HG03280 (cell line): ENCODE data around the gene NHSL2.
A peak's percentile ranks its signal among the peaks of the same experiment; 100 is the strongest.

Experiments used
- ATAC-seq: cut with Tn5 transposase; IDR thresholded peaks from one replicate; pipeline ENCODE4 v1.9.1; 2021; ENCODE audit warnings: mild to moderate bottlenecking, moderate library complexity; ENCODE audit not compliant: unreplicated experiment

Gene NHSL2

DNA sequence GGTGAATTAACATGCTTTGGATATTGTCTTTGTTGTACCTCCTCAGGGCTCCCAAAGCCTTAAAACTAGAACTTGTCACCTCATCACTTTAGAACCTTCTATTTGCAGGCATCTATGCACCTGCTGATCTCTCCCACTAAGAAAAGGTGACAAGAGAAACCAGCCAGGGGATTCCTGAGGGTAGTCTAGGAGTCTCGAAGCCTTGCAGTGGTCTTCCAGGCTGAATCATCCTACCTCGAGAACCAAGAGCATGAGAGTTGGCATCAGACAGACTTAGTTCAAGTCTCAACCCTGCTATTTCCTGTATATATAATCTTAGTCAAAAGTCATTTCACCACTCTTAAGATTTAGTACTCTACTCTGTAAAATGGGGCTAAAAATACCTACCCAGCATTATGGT, 191.5 kb downstream of the NHSL2 start:
- no peak for ATAC-seq

DNA sequence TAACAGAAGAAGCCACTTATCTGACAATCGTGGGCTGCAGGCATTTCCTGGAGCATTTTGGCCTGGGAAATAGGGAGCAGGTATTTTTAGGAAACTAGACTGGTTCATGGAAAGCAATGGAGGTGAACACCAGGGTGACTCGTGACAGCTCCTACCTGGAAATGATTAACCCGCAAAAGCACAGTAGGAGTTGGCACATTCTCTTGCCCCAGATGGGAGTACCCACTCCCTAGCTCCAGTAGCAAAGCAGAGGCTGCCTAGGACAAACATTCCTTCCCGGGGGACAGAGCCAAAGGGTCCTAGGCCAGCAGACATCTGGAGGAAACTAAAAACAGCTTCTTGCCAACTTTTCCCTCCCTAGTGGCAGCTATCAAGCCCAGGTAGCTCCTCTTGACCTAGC, 192.1 kb downstream of the NHSL2 start:
- ATAC-seq: no peak

DNA sequence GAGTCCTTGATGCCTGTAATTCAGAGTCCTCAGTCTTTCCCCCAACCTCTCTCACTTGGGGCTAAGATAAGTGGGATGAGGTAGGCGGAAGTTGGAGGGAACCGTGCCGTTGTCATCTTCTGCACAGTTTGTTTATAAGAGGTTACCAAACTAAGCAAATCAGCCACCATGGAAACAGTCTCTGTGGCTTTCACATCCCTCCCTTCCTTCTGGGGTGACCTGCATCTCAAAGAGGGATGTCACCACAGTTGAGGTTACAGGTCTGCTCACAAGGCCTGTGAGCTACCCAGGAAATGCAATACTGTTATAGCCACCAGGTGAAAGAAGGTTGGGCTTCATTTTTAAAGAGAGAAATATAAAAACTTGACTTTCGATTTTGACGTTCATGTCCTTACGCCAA, 194.8 kb downstream of the NHSL2 start:
- peak; percentile 73 for ATAC-seq

DNA sequence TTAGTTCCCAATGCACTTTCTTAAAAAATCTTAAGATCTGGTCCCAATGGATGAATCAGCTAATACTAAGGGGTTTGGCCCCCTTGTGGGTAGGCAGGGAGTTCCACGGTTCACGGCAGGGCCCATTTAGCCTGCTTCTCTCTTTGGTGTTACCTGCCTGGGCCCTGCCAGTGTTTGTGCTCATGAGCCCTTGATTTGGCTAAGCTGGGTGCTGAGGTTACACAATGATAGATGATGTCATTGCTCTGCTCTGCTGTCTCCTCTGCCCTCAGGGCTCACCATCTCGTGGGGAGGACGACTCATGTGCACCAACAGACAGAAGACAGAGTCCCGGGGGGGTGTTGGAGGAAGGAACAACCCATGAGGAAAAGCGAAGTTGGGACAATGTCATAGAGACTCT, 196.7 kb downstream of the NHSL2 start:
- ATAC-seq: no peak

DNA sequence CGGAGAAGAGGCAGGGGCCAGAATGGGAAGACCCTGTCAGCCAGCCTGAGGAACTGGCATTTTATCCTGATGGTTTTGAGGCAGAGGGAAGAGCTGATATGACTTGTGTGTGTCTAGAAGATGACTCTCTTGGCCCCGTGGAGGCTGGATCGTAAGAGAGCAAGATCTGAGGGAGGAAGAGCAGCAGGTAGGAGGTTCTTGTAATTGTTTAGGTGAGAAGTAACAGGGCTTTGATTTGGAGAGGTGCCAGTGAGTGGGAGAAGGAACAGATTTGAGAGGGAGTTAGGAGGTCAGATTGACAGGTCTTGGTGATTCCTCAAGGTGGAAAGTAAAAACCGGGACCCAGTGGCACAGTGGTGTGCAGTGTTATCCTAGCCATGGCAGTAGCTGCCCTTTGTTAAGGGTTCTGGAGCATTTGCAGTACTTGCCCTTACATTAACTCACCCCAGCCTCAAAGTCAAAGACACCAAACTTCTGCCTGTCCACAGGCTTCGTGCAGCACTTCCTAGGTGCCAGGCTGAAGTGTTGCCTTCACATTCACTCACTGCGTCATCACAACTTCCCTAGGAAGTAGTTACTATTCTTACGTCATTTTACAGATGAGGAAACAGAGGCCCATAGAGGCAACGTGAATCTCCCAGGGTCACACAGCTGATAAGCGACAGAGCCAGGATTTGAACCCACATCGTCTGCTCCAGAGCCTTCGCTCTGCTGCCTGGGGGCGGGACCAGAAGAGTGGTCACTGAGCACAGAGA, 197.4 kb downstream of the NHSL2 start:
- ATAC-seq: no peak

DNA sequence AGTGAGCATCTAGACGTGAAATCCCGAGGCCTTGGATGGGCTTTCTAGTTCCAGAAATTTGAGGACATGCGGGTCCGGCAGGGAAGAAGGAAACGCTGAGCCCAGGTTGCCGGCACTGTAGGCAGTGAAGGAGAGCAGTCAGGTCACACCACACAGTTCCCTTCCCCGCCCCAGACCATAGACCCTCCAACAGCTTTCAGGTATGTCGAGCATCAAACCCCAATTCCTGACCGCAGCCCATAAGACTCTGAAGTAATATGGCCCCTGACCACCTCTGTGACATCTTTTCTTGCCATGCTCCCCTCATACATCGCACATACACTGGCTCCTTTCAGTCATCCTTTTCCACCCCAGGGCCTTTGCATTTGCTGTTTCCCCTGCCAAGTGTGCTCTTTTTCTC, 198.0 kb downstream of the NHSL2 start:
- no peak for ATAC-seq

DNA sequence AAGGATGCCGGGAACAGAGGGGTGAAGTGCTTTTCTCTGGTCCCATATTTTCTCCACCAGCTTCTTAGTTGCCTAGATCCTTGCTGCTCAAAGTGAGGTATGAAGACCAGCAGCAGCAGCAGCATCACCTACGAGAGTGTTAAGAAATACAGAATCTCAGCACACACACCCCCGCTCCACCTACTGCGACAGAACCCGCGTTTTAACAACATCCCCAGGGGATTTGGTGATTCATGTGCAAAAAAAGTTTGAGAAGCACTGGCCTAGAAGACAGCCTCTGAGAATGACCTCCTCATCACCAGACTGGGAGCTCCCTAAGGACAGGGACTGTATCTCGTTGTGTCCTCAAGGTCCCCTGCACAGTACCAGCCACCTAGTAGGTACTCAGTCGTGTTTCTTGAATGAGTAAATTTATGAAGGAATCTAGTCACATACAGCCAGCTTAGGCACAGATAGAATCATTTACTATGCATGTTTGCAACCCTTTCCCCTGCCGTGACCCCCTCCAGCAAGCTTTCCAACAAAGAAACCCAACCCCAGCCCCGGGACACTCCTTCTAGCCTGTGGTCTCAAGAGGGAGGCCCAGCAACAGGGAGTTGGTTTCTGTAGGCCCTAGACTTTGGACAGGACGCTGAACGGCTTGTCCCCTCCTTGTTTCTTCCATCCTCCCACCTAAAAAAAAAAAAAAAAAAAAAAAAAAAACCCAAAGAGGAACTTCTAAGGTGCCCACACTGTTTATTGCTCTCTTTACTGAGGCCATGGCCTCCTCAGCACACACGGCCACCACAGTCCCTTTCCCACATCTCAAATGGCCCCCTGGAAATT, 199.6 kb downstream of the NHSL2 start:
- no peak for ATAC-seq

DNA sequence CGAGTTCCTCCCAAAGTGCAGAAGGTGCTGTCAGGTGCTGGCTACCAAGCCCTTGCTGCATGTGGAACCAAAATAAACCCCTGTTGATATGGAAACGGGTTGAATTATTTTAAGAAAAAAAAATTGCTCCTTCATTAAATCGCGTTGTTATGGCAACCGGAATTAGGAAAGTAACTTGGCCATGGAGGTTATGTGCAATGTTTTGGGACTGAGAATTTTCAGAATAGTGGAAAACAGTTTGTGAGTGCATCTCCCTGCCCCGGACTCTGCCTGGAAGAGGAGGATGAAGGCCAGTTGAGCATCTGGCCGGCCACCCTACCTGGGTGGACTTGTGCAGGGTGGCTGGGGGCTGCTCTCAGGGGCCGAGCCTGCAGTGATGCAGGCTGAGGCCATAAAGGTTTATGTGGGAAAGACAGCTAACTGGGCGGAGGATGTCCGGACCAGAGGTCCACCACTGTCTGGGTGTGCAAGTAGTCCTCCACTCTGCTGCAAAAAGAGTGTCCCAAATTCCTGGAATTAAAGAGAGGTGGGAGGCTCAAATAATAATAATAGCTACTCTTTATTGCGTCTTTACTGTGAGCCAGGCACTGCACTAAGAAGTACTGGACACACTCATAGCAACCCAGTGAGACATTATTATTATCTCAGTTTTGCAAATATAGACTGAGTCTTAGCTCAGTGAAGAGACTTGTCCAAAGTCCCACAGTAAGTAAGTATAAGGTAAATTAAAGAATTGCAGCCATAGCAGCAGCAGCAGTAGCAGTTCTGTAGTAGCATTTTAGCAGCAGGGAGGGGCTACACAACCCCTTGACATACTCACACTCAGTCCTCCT, 200.4 kb downstream of the NHSL2 start:
- ATAC-seq: no peak

DNA sequence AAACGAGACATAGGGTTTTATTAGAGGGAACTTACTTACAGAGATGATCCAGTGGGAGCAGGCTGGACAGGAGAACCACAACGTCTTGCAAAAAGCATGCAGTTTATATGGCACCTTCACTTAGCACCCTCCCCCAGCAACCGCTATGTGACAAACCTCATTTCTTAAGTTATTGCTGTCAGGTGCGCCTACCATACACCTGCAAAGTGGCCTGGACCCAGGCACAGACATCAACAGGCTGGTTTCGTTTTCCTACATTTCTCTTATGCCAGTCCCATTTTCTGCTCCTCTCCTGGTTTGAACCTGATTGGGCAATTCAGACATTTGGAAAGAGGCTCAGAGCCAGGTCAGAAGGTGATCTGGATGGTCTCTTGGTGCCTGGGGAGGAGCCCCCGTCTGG, 202.8 kb downstream of the NHSL2 start:
- no peak for ATAC-seq

DNA sequence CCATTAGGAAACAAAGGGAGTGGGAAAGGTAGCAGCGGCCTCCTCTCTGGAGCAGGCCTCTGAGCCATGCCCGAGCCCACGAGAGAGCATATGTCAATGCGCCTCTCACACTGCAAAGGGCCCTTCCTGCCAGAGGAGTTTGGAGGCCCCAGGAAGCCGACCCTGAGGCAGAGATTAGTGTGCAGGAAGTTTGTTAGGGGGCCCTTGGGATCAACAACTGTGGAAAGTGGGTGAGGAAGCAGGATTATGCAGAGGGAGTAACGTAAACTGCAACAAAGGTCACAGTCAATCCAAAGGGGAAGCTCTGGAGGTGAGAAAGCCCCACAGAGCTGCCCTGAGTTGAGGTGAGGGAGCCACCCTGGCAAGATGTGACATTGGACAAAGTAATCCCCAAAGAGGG, 203.7 kb downstream of the NHSL2 start:
- ATAC-seq: no peak

DNA sequence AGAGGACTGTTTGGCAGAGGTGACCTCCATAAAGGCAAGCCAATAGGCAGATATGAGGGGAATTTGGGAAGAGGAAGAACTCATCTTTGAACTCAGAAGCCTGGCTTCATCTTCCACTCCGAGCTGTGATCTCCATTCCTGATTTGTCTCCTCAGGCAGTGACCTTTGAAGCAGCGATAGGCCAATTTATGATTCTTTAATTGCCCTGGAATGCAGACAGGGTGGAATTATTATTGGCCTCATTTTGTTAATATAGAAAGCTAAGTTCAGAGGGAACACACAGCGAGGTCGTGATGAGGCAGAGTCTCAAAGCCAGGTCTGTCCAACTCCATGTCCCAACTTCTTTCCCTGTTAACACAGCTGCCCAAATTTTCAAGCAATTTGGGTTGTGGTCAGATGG, 204.2 kb downstream of the NHSL2 start:
- ATAC-seq: no peak

DNA sequence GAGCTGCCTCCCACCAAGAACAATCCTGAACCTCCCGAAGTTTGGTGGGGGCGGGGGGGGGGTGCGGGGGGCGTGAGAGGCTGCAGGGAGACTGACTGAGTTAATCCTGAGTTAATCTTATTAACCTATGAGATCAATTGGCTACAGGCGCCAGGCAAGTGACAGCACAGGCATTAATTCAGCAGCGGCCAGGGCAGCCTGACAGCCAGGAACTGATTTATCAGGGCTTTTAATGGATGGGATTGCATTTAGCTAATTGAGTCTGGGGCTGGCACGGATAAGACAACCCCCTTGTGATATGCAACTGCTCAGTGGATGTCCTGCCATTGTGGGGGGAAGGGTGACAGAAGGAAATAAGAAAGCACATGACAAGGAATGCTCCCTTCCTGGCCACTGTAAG, 204.7 kb downstream of the NHSL2 start:
- ATAC-seq: no peak

DNA sequence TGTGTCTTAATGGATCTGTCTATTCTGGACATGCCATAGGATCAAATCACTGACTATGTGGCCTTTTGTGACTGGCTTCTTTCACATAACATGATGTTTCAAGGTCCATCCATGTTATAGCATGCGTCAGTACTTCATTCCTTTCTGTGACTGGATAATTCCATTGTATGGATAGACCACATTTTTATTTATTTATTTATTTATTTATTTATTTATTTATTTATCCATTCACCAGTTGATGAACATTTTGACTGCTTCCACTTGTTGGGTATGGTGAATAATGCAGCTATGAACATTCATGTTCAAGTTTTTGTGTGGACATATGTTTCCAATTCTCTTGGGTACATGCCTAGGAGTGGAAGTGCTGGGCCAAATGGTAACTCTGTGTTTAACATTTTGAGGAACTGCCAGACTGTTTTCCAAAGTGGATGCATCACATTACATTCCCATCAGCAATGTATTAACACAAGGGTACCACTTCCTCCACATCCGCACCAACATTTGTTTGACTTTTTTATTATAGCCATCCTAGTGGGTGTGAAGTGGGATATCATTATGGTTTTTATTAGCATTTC, 207.1 kb downstream of the NHSL2 start:
- ATAC-seq: no peak

DNA sequence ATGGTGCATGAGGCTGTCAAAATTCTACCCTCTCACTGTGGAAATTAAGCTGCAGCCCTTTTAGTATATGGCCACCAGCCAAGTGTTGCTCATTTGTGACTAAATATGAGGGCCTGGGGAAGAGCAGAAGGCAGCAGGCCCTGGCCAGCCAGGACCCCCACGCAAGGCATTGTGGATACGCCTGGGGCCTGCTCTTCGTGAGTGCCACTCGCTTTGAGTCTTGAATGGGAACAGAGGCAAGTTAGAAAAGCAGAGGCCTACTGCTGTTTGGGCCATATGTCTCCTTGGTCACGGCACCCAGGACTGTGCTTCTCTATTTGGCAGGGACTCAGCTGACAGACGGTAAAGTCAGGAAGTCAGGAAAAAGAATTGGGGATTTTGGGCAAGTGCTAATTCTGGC, 210.2 kb downstream of the NHSL2 start:
- no peak for ATAC-seq

DNA sequence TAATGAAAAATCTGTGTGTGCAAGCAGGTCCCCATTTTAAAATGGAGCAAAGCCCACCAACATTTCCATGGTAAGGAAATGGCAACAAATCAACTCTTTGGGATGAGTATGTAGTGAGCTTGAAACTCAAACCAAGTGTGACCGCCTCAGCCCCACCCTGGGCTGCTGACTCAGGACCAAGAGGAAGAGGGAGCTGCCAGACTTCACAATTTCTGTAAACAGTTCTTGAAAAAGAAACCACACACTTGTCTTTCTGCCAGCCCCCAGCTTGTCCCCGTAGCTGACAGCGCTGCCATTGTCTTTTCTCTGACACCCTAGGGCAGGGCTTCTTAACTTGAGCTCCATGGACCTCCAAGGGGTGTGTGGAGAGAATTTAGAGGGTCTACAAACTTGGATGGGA, 210.7 kb downstream of the NHSL2 start:
- ATAC-seq: no peak

DNA sequence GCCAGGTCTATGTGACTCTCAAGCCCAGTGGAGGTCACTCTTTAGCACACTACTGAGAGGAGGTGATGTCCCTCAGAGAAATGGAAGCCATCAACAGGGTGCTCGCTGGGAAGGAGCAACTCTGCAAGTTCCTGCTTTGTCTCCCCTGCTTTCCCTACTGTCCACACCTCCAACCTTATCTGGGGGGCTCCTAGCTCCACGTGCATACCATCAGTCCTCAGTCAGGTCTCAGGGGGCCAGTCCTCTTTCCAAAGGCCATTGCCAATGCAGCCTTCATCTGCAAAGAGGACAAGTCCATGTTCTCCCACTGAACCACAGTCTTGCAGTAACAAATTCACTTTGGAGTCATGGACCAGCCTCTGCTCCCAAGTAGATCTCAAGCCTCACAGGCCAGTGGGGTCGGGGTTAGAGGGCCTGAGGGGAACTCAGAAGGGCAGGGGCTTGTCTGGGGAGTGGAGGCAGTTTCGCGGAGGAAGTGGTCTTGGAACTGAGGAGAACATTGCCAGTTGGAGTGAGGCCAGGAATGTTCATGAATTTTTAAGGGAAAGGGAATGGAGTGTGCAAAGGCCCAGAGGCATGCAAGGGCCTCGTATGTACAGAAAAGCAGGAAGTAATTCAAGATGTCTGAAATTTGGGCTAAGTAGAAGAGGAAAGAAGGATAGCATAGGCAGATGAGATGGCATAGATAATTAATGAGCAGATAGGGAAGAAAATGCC, 212.1 kb downstream of the NHSL2 start:
- ATAC-seq: no peak

DNA sequence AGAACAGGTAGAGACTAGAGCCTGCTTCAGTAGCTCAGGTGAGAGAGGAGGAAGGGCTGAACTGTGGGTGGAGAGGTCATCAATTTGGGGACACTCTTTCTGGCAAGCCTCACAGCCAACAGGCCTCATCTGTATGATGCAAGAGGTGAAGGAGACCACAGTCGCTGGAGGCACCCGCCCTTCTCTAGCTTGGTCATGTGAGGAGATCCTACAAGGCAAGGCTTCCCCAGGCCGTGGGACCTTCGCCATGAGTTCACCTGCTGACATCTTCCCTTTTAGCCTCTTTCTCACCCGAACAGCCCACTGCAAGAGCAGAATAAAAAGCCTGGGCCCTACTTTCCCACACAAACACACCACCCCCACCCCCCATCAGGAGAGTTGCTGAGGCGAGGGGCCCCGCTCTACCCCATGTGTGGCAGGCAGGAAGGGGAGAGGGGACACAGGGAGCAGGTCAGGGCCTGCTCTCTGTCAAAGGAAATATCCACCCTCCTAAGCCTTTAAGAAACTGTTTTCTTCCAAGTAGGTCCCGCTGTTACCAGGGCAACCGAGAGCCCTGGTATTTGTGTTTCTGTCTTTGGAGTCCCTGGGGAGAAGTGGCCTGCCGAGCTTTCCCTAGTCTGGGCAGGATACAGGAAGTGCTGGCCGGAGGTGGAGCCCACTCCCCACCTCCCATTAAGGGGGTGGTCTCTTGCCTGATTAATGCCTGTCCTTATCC, 213.0 kb downstream of the NHSL2 start:
- ATAC-seq: no peak

DNA sequence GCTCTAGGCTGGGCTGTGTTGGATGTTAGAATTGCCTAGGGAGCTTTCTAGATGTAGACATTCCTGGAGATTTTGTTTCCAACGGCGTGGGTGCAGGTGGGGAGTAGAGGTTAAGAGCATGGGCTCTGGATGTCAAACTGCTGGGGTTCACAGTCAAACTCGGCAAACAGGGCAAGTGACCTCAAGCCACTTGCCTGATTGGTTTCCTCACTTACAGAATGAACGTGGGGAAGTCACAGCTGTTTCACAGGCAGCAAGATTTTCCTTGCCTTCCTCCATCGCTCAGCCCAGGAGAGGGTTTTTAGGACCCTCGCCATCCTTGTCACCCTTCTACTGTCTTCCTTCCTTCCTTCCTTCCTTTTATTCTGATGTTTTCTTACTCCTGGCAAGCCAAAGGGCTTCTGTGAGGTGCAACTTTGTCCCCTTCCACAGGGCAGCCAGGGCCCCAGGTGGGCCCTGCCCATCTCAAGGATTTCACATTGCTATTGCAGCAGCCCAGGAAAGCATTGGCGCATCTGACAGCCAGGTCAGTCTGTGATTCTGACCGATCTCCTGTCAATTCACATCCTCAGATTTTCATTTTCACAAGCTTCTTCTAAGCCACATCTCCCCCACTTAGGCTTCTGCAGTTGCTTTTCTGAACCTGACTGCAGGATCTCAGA, 214.0 kb downstream of the NHSL2 start:
- no peak for ATAC-seq

DNA sequence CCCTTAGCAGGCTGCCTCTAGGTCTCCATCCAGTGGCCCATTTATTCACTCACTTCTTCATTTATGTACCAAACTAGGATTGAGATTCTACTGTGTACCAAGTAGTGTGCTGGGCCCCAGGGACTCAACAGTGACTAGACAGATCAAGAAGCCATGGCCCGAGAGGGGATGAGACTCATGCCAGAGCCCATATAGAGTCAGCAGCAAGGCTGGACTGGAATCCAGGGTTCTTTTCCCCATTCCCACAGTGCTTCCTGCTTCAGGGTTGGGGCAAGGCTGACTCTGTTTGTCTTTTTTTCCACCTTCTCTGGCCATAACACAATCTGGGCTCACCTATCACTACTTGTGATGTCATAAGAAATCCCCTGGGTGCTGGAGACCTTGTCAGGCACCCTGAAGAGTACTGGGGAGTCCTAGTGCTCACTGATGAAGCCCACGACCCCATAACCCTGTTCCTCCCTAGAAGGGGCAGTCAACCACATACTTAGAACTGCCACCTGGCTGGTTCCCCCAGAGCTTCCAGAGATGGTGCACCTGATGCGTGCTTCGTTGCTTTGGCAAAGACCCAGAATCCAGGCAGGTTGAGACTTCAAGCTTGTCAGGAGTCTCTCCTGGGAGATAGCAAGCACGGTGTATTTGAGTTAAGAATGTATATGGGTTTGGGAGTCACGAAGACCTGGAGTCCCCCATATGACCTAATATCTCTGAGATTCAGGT, 214.8 kb downstream of the NHSL2 start:
- ATAC-seq: no peak
